Colonic mucosa (tissue), 4 donors: ENCODE data around the gene GRIK5. TPM values are rescaled to one million over a fixed set of nuclear protein-coding genes. Genes with fewer than 3 reads are reported as not detected.
"Not testable (repeated sequence)": the region's sequence is repeated elsewhere in the genome, so short reads cannot be mapped to it uniquely, and the experiment has no call there.

Experiments used
- DNase-seq: peaks from one replicate; pipeline ENCODE4 v3.0.0-alpha.2; 2020
- H3K27ac ChIP-seq: fragments of 200-600 bp; one replicate; pipeline ENCODE4 v1.8.0; 2021
- H3K27me3 ChIP-seq: fragments of 200-600 bp; one replicate; pipeline ENCODE4 v1.8.0; 2021
- H3K36me3 ChIP-seq: fragments of 200-600 bp; one replicate; pipeline ENCODE4 v1.8.0; 2021
- H3K4me1 ChIP-seq: fragments of 200-600 bp; one replicate; pipeline ENCODE4 v1.8.0; 2021; ENCODE audit warnings: mild to moderate bottlenecking
- H3K4me3 ChIP-seq: fragments of 200-600 bp; one replicate; pipeline ENCODE4 v1.8.0; 2021
- H3K9ac ChIP-seq, 2 donors: one replicate each; pipeline ENCODE4 v1.7.0; 2013; ENCODE audit warnings: control low read depth in 2 of 2, low read depth in 2 of 2, low read length in 2 of 2
- H3K9me3 ChIP-seq: fragments of 200-600 bp; one replicate; pipeline ENCODE4 v1.8.0; 2021
- CTCF ChIP-seq: fragments of 200-600 bp; IDR thresholded peaks from one replicate; pipeline ENCODE4 v1.8.0; 2022; ENCODE audit warnings: antibody characterized with exemption, mild to moderate bottlenecking
- intact Hi-C: fragments of 100-400 bp; cut with DNase I; formaldehyde crosslinking; loops from one replicate; pipeline ENCODE4 v1.14.1; 2022
- total RNA-seq, 2 donors: library from RNA; stranded (reverse); fragmentation: NEBNext Ultra II Directional in 1 of 2; extraction: Animal tissue kit (Norgen Biotek cat#: 25700) in 1 of 2; gene quantifications; one replicate each; pipeline ENCODE4 v1.2.1, GENCODE V29; 2021
- donor health status: healthy.
- donor health status: DM: no; HTN: no; CAD: no.
- donor health status: DM: no; HTN: no; CAD: no.

The GRIK5 gene
- total RNA-seq, 2 donors from 2014 or later = 0.62 to 2.3 TPM

DNA sequence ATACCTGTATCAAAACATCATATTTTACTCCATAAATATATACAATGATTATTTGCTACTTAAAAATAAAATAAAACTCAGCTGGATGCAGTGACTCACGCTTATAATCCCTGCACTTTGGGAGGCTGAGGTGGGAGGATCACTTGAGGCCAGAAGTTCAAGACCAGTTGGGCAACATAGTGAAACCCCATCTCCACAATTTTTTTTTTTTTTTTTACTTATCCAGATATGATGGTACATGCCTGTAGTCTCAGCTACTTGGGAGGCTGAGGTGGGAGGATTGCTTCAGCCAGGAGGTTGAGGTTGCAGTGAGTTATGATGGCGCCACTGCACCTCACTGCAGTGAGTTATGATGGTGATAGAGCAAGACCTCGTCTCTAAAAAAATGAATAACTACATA, 39.9 kb upstream of the GRIK5 start:
- peaks cover 3% of the 10 kb centered on the region for H3K4me1 ChIP-seq
- H3K36me3 ChIP-seq = no peaks in the 10 kb centered on the region
- intact Hi-C loops = loop anchor here (2.0 kb wide), 1 partner anchor 323 kb away; no protein-coding TSS in a partner anchor
- no peaks in the 10 kb centered on the region for H3K9me3 ChIP-seq
- no peak overlapping the region for H3K9ac ChIP-seq
- no peak for DNase-seq
- no peak overlapping the region for H3K4me3 ChIP-seq
- no peak overlapping the region for H3K27ac ChIP-seq
- no peak for TF ChIP-seq CTCF
- H3K27me3 ChIP-seq = no peaks in the 10 kb centered on the region

DNA sequence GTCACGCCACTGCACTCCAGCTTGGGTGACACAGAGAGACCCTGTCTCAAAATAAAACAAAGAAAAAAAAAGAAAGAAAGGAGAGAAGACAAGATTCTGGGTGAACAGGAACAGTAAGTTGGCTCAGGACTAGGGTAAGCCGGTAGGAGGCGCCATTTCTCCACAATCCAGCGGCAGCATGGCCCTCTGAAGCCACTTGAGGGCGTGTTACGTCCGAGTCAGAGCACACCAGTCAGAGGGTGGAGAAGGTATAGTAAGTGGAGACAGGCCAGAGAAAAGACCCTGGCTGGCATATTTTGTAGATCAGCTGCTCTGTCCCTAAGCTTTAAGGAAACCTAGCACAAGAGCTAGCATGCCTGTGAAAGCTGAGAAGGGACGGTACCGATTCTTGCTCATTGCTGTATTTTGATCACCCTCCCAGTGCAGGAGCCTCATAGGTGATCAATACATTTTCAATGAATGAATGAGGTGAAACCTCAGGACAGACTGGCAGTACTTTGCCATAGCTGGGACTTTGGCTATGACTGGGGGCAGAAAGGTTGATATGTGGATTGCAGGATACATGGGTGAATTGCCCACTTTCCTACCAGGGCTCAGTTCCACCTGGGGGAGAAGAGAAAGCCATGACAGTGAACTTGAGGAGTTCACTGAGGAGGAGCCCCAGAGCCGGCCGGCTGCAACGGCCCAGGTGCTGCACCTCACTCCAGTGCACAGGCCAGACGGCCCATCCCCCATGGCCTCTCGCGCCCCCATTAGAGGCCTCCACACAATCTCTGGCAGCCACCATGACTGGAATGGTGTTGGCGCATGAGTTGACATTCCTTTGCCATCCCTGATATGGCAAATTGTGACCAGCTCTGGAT, 38.8 kb upstream of the GRIK5 start:
- intact Hi-C loops = loop anchor here (2.0 kb wide), 1 partner anchor 324 kb away; no protein-coding TSS in a partner anchor
- peaks cover 3% of the 10 kb centered on the region for H3K4me1 ChIP-seq
- peak; percentile 95 for TF ChIP-seq CTCF

DNA sequence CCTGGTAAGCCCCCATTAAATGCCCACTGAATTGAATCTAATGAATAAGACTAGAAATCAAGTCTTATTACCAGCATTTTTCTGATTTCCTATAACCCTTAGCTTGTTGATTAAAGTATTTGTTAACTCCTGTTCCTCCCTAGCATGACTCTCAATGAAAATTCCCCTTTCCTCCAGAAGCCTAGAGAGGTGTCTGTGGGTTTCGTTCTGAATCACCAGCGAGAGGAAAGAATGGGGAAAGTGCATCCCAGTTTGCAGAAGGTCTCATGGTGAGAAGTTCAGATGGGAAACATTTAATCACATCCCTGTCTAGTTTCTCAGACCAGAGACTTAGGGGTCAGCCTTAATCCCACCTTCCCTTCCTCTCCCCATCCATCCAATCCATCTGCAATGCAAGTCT, 35.4 kb upstream of the GRIK5 start:
- Histone ChIP-seq H3K4me1 (peaks cover 3% of the 10 kb centered on the region), H3K9me3 (no peaks in the 10 kb centered on the region), H3K27ac (no peak overlapping the region), H3K4me3 (no peak overlapping the region), H3K9ac (no peak overlapping the region), H3K36me3 (no peaks in the 10 kb centered on the region), H3K27me3 (no peaks in the 10 kb centered on the region)
- no peak for TF ChIP-seq CTCF
- intact Hi-C loops = no loop called here
- DNase-seq = no peak

More for the DNA sequence above, 38.8 kb upstream of the GRIK5 start:
- no peak overlapping the region for H3K4me3 ChIP-seq
- H3K9me3 ChIP-seq = no peaks in the 10 kb centered on the region
- no peak overlapping the region for H3K9ac ChIP-seq
- no peaks in the 10 kb centered on the region for H3K36me3 ChIP-seq
- H3K27ac ChIP-seq = no peak overlapping the region
- no peaks in the 10 kb centered on the region for H3K27me3 ChIP-seq
- DNase-seq = peak; percentile 85

GRCh38 chr19:42102877-42103276, 32.9 kb upstream of the GRIK5 start:
- no peak overlapping the region for H3K9ac ChIP-seq
- DNase-seq = no peak

DNA sequence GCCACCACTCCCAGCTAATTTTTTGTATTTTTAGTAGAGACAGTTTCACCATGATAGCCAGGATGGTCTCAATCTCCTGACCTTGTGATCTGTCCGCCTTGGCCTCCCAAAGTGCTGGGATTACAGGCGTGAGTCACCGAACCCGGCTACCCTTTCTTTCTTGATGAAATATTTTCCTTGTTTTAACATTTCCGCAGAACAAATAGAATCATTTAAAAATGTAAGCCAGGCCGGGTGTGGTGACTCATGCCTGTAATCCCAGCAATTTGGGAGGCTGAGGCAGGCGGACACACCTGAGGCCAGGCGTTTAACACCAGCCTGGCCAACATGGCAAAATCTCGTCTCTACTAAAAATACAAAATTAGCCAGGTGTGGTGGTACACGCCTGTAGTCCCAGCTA, 30.2 kb upstream of the GRIK5 start:
- H3K36me3 ChIP-seq, H3K9ac ChIP-seq, H3K4me1 ChIP-seq, H3K27ac ChIP-seq, DNase-seq, intact Hi-C loops, H3K9me3 ChIP-seq, H3K4me3 ChIP-seq, H3K27me3 ChIP-seq: not testable (repeated sequence)

More at GRCh38 chr19:42102877-42103276, 32.9 kb upstream of the GRIK5 start:
- no peak for TF ChIP-seq CTCF
- no peaks in the 10 kb centered on the region for H3K9me3 ChIP-seq
- intact Hi-C loops = no loop called here
- H3K27ac ChIP-seq = no peak overlapping the region
- H3K4me1 ChIP-seq = no peaks in the 10 kb centered on the region
- no peaks in the 10 kb centered on the region for H3K27me3 ChIP-seq
- no peaks in the 10 kb centered on the region for H3K36me3 ChIP-seq
- H3K4me3 ChIP-seq = no peak overlapping the region

DNA sequence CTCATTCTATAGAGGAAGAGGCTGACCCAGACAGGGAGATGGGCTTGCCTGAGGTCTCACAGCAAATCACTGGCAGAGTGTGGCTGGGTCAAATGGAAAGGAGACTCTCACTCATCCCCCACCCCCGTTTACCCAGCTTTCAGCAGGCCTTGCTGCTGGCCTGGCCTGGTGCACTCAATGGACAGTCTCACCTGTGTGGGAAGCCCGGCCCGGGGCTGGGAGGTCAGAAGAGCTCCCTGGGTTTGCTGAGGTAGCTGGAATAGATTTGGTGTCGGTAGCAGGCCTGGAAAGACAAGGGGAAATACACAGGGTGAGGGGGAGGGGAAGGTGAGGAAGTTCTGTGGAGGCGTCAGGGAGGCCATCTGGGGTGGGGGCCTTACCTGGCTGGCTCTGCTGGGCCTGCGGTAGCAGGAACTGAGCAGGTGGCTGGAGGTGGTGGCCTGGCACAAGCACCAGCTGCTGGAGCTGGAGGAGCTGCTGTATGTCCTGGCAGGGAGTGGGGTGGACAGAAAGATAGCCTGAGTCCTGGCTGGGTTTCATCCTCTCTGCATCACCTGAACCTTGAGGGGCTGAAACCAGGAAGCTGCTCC, 29.4 kb upstream of the GRIK5 start:
- H3K27me3 ChIP-seq = no peaks in the 10 kb centered on the region
- H3K9ac ChIP-seq = no peak overlapping the region
- no peaks in the 10 kb centered on the region for H3K9me3 ChIP-seq
- no peaks in the 10 kb centered on the region for H3K4me1 ChIP-seq
- TF ChIP-seq CTCF = no peak
- no peak overlapping the region for H3K27ac ChIP-seq
- DNase-seq = no peak
- intact Hi-C loops = no loop called here
- no peak overlapping the region for H3K4me3 ChIP-seq
- no peaks in the 10 kb centered on the region for H3K36me3 ChIP-seq
